Parathyroid adenoma (tissue), 2 donors: Measurements from ENCODE around the gene CTSO.

ENCODE experiments used
- H2AFZ ChIP-seq: fragments of 300-600 bp; sonication (generic); one replicate; pipeline ENCODE4 v1.7.0; 2017; ENCODE audit warnings: antibody characterized with exemption, mild to moderate bottlenecking
- H3K27ac ChIP-seq: fragments of 300-600 bp; sonication (generic); one replicate; pipeline ENCODE4 v1.7.0; 2017
- H3K27me3 ChIP-seq: fragments of 300-600 bp; sonication (generic); one replicate; pipeline ENCODE4 v1.7.0; 2017; ENCODE audit warnings: low read length; ENCODE audit not compliant: control insufficient read depth, insufficient read depth
- H3K36me3 ChIP-seq: fragments of 300-600 bp; sonication (generic); one replicate; pipeline ENCODE4 v1.7.0; 2017; ENCODE audit warnings: low read length; ENCODE audit not compliant: control insufficient read depth, insufficient read depth
- H3K4me1 ChIP-seq: fragments of 300-600 bp; sonication (generic); one replicate; pipeline ENCODE4 v1.7.0; 2017; ENCODE audit warnings: control low read depth
- H3K4me2 ChIP-seq: fragments of 300-600 bp; sonication (generic); one replicate; pipeline ENCODE4 v1.7.0; 2017; ENCODE audit warnings: low read length
- H3K4me3 ChIP-seq: fragments of 300-600 bp; sonication (generic); one replicate; pipeline ENCODE4 v1.7.0; 2017; ENCODE audit warnings: low read depth, low read length
- H3K79me2 ChIP-seq: fragments of 300-600 bp; sonication (generic); one replicate; pipeline ENCODE4 v1.7.0; 2017; ENCODE audit warnings: control low read depth
- H3K9ac ChIP-seq: fragments of 300-600 bp; sonication (generic); one replicate; pipeline ENCODE4 v1.7.0; 2017; ENCODE audit warnings: mild to moderate bottlenecking
- H3K9me3 ChIP-seq: fragments of 300-600 bp; sonication (generic); one replicate; pipeline ENCODE4 v1.7.0; 2017; ENCODE audit warnings: low read length; ENCODE audit not compliant: control insufficient read depth
- CTCF ChIP-seq: fragments of 300-600 bp; sonication (generic); IDR thresholded peaks from one replicate; pipeline ENCODE4 v1.7.0; 2017; ENCODE audit warnings: antibody characterized with exemption, mild to moderate bottlenecking
- donor health status: primary hyperparathyroidism.

The CTSO gene

GRCh38 chr4:155948541-155948940, 5.1 kb downstream of the CTSO start:
- Histone ChIP-seq H2AFZ (no peak overlapping the region), H3K27ac (no peak overlapping the region), H3K9me3 (no peaks in the 10 kb centered on the region), H3K79me2 (no peaks in the 10 kb centered on the region), H3K4me1 (no peaks in the 10 kb centered on the region), H3K36me3 (no peaks in the 10 kb centered on the region), H3K4me3 (no peak overlapping the region), H3K9ac (no peak overlapping the region), H3K27me3 (no peaks in the 10 kb centered on the region), H3K4me2 (no peak overlapping the region)
- TF ChIP-seq CTCF: no peak

- no peak overlapping the region for H2AFZ ChIP-seq
- H3K79me2 ChIP-seq: no peaks in the 10 kb centered on the region
- H3K36me3 ChIP-seq: no peaks in the 10 kb centered on the region
- no peak overlapping the region for H3K4me3 ChIP-seq
- no peak overlapping the region for H3K27ac ChIP-seq
- no peak overlapping the region for H3K9ac ChIP-seq
- H3K27me3 ChIP-seq: no peaks in the 10 kb centered on the region
- no peaks in the 10 kb centered on the region for H3K9me3 ChIP-seq
- H3K4me1 ChIP-seq: no peaks in the 10 kb centered on the region
- TF ChIP-seq CTCF: no peak
- no peak overlapping the region for H3K4me2 ChIP-seq
These were observed 7.2 kb downstream of the CTSO start for GRCh38 chr4:155946486-155946885.

- no peak overlapping the region for H3K27ac ChIP-seq
- H3K4me2 ChIP-seq: no peak overlapping the region
- no peaks in the 10 kb centered on the region for H3K4me1 ChIP-seq
- no peaks in the 10 kb centered on the region for H3K36me3 ChIP-seq
- H2AFZ ChIP-seq: no peak overlapping the region
- H3K4me3 ChIP-seq: no peak overlapping the region
- H3K9me3 ChIP-seq: no peaks in the 10 kb centered on the region
- H3K9ac ChIP-seq: no peak overlapping the region
- no peaks in the 10 kb centered on the region for H3K27me3 ChIP-seq
- H3K79me2 ChIP-seq: no peaks in the 10 kb centered on the region
- no peak for TF ChIP-seq CTCF
These were observed 9.2 kb downstream of the CTSO start for GRCh38 chr4:155944516-155944915.

- Histone ChIP-seq H3K4me3 (no peak overlapping the region), H3K27ac (no peak overlapping the region), H3K79me2 (no peaks in the 10 kb centered on the region), H3K4me2 (no peak overlapping the region), H3K4me1 (no peaks in the 10 kb centered on the region), H3K9ac (no peak overlapping the region), H2AFZ (no peak overlapping the region), H3K27me3 (no peaks in the 10 kb centered on the region), H3K9me3 (no peaks in the 10 kb centered on the region), H3K36me3 (no peaks in the 10 kb centered on the region)
- no peak for TF ChIP-seq CTCF
These were observed 9.9 kb downstream of the CTSO start for GRCh38 chr4:155943605-155944291.

GRCh38 chr4:155941820-155942219, 11.8 kb downstream of the CTSO start:
- Histone ChIP-seq H3K79me2 (no peaks in the 10 kb centered on the region), H3K4me3 (no peak overlapping the region), H3K9me3 (no peaks in the 10 kb centered on the region), H3K27me3 (no peaks in the 10 kb centered on the region), H3K27ac (no peak overlapping the region), H3K4me2 (no peak overlapping the region), H3K9ac (no peak overlapping the region), H3K4me1 (no peaks in the 10 kb centered on the region), H3K36me3 (no peaks in the 10 kb centered on the region), H2AFZ (no peak overlapping the region)
- no peak for TF ChIP-seq CTCF
